ENCODE data around the gene CIP2A.

DNA sequence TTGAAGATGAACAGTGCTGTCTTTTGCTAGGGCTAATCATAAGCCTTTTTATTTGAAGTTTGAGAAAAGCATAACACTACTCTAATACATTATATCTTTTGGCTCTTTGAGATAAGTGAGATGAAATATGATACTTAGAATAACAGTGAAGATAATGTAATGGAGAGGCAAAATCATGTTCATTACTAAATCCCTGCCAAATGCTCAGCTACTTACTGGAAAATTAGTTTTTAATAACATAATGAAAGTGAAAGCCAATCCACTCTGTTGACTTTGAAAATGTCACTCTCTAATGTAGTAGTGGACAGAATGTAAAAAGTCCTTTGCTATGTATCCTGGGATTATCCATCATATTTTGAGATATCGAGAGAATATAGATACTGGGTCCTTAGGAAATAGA, 43.0 kb downstream of the CIP2A start:
- TF ChIP-seq, protein P1, sequence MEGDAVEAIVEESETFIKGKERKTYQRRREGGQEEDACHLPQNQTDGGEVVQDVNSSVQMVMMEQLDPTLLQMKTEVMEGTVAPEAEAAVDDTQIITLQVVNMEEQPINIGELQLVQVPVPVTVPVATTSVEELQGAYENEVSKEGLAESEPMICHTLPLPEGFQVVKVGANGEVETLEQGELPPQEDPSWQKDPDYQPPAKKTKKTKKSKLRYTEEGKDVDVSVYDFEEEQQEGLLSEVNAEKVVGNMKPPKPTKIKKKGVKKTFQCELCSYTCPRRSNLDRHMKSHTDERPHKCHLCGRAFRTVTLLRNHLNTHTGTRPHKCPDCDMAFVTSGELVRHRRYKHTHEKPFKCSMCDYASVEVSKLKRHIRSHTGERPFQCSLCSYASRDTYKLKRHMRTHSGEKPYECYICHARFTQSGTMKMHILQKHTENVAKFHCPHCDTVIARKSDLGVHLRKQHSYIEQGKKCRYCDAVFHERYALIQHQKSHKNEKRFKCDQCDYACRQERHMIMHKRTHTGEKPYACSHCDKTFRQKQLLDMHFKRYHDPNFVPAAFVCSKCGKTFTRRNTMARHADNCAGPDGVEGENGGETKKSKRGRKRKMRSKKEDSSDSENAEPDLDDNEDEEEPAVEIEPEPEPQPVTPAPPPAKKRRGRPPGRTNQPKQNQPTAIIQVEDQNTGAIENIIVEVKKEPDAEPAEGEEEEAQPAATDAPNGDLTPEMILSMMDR (IDR thresholded peaks at IDR 0.05; ENCODE audit: low read depth, low read length, missing input control), result no peak
- TF ChIP-seq SP1 (IDR thresholded peaks at IDR 0.05) (no peak), HNF4A (conservative IDR thresholded peaks at IDR 0.05) (no peak), EGR1 (IDR thresholded peaks at IDR 0.05; ENCODE audit: low read depth in 2 of 2) (no peak), TAF1 (conservative IDR thresholded peaks at IDR 0.05) (no peak), NR2F2 (IDR thresholded peaks at IDR 0.05) (no peak)
- TF ChIP-seq, protein P2, sequence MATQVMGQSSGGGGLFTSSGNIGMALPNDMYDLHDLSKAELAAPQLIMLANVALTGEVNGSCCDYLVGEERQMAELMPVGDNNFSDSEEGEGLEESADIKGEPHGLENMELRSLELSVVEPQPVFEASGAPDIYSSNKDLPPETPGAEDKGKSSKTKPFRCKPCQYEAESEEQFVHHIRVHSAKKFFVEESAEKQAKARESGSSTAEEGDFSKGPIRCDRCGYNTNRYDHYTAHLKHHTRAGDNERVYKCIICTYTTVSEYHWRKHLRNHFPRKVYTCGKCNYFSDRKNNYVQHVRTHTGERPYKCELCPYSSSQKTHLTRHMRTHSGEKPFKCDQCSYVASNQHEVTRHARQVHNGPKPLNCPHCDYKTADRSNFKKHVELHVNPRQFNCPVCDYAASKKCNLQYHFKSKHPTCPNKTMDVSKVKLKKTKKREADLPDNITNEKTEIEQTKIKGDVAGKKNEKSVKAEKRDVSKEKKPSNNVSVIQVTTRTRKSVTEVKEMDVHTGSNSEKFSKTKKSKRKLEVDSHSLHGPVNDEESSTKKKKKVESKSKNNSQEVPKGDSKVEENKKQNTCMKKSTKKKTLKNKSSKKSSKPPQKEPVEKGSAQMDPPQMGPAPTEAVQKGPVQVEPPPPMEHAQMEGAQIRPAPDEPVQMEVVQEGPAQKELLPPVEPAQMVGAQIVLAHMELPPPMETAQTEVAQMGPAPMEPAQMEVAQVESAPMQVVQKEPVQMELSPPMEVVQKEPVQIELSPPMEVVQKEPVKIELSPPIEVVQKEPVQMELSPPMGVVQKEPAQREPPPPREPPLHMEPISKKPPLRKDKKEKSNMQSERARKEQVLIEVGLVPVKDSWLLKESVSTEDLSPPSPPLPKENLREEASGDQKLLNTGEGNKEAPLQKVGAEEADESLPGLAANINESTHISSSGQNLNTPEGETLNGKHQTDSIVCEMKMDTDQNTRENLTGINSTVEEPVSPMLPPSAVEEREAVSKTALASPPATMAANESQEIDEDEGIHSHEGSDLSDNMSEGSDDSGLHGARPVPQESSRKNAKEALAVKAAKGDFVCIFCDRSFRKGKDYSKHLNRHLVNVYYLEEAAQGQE (IDR thresholded peaks at IDR 0.05), result no peak
